IgD-negative memory B cell (primary cell): Measurements from ENCODE around the gene ATP13A2. TPM values are rescaled to one million over a fixed set of nuclear protein-coding genes. Genes with fewer than 3 reads are reported as not detected.
A peak's percentile ranks its signal among the peaks of the same experiment; 100 is the strongest.

Experiments used
- H3K27ac Mint-ChIP-seq, 3 donors: one replicate each; pipeline ENCODE4 v1.8.0; 2020 to 2022; ENCODE audit warnings: mild to moderate bottlenecking in 3 of 3, mixed read lengths in 3 of 3, moderate library complexity in 1 of 3
- H3K27me3 Mint-ChIP-seq: one replicate; pipeline ENCODE4 v1.8.0; 2021; ENCODE audit warnings: mixed read lengths
- H3K36me3 Mint-ChIP-seq: one replicate; pipeline ENCODE4 v1.8.0; 2020; ENCODE audit warnings: mild to moderate bottlenecking, mixed read lengths
- H3K4me1 Mint-ChIP-seq, 3 donors: one replicate each; pipeline ENCODE4 v1.8.0; 2020 to 2022; ENCODE audit warnings: mixed read lengths in 3 of 3, mild to moderate bottlenecking in 1 of 3
- H3K4me3 Mint-ChIP-seq, 4 donors: one replicate each; pipeline ENCODE4 v1.8.0; 2020 to 2022; ENCODE audit warnings: mild to moderate bottlenecking in 4 of 4, mixed read lengths in 4 of 4, moderate library complexity in 3 of 4
- H3K9me3 Mint-ChIP-seq, 3 donors: one replicate each; pipeline ENCODE4 v1.8.0; 2020 to 2021; ENCODE audit warnings: mixed read lengths in 3 of 3, mild to moderate bottlenecking in 1 of 3
- polyA plus RNA-seq: library from polyadenylated mRNA; unstranded; fragments of 300-500 nt; fragmentation: Illumina TruSeq; gene quantifications from one replicate; pipeline ENCODE4 v1.2.3, GENCODE V29; 2021

The ATP13A2 gene
- polyA plus RNA-seq, 1 donor from 2014 or later, result 28.3 TPM

- no peaks in the 10 kb centered on the region for H3K9me3 Mint-ChIP-seq
These were observed 9.8 kb downstream of the ATP13A2 start for GRCh38 chr1:17001760-17002523.

GRCh38 chr1:16999863-17000262, 11.9 kb downstream of the ATP13A2 start:
- H3K36me3 Mint-ChIP-seq, result peaks cover 7% of the 10 kb centered on the region
- no peaks in the 10 kb centered on the region for H3K9me3 Mint-ChIP-seq
- no peak overlapping the region for H3K4me3 Mint-ChIP-seq
- H3K27me3 Mint-ChIP-seq, result no peaks in the 10 kb centered on the region
- H3K27ac Mint-ChIP-seq, result peak overlapping the region in 1 of 3 donors; percentile 55
- no peaks in the 10 kb centered on the region for H3K4me1 Mint-ChIP-seq

More at GRCh38 chr1:17001760-17002523, 9.8 kb downstream of the ATP13A2 start:
- no peak overlapping the region for H3K4me3 Mint-ChIP-seq
- no peak overlapping the region for H3K27ac Mint-ChIP-seq
- H3K4me1 Mint-ChIP-seq, result no peaks in the 10 kb centered on the region
- peaks cover 7% of the 10 kb centered on the region for H3K36me3 Mint-ChIP-seq
- H3K27me3 Mint-ChIP-seq, result no peaks in the 10 kb centered on the region

- Mint-ChIP-seq H3K9me3 (no peaks in the 10 kb centered on the region), H3K27ac (no peak overlapping the region), H3K4me3 (no peak overlapping the region), H3K27me3 (no peaks in the 10 kb centered on the region), H3K36me3 (peaks cover 3% of the 10 kb centered on the region), H3K4me1 (no peaks in the 10 kb centered on the region)
These were observed 13.1 kb downstream of the ATP13A2 start for GRCh38 chr1:16998589-16998988.

GRCh38 chr1:16996845-16997244, 14.9 kb downstream of the ATP13A2 start:
- Mint-ChIP-seq H3K4me1 (no peaks in the 10 kb centered on the region), H3K4me3 (no peak overlapping the region), H3K36me3 (peaks cover 3% of the 10 kb centered on the region), H3K27ac (no peak overlapping the region), H3K27me3 (no peaks in the 10 kb centered on the region), H3K9me3 (no peaks in the 10 kb centered on the region)

- Mint-ChIP-seq H3K4me1 (no peaks in the 10 kb centered on the region), H3K4me3 (no peak overlapping the region), H3K9me3 (no peaks in the 10 kb centered on the region), H3K27ac (no peak overlapping the region), H3K36me3 (peaks cover 5% of the 10 kb centered on the region), H3K27me3 (no peaks in the 10 kb centered on the region)
These were observed 18.1 kb downstream of the ATP13A2 start for GRCh38 chr1:16993521-16994038.

- Mint-ChIP-seq H3K27me3 (no peaks in the 10 kb centered on the region), H3K27ac (no peak overlapping the region), H3K9me3 (no peaks in the 10 kb centered on the region), H3K4me1 (no peaks in the 10 kb centered on the region), H3K36me3 (peaks cover 5% of the 10 kb centered on the region), H3K4me3 (no peak overlapping the region)
These were observed 19.1 kb downstream of the ATP13A2 start for GRCh38 chr1:16992675-16993074.

GRCh38 chr1:16992102-16992501, 19.6 kb downstream of the ATP13A2 start:
- Mint-ChIP-seq H3K9me3 (no peaks in the 10 kb centered on the region), H3K4me1 (no peaks in the 10 kb centered on the region), H3K36me3 (peaks cover 5% of the 10 kb centered on the region), H3K4me3 (no peak overlapping the region), H3K27me3 (no peaks in the 10 kb centered on the region), H3K27ac (no peak overlapping the region)

GRCh38 chr1:16991571-16991970, 20.2 kb downstream of the ATP13A2 start:
- no peak overlapping the region for H3K4me3 Mint-ChIP-seq
- H3K27ac Mint-ChIP-seq, result no peak overlapping the region
- H3K4me1 Mint-ChIP-seq, result no peaks in the 10 kb centered on the region
- H3K9me3 Mint-ChIP-seq, result no peaks in the 10 kb centered on the region
- peaks cover 5% of the 10 kb centered on the region for H3K36me3 Mint-ChIP-seq
- no peaks in the 10 kb centered on the region for H3K27me3 Mint-ChIP-seq

- H3K4me3 Mint-ChIP-seq, result no peak overlapping the region
- H3K27me3 Mint-ChIP-seq, result no peaks in the 10 kb centered on the region
- no peaks in the 10 kb centered on the region for H3K9me3 Mint-ChIP-seq
- peaks cover 5% of the 10 kb centered on the region for H3K36me3 Mint-ChIP-seq
- H3K4me1 Mint-ChIP-seq, result no peaks in the 10 kb centered on the region
- peak overlapping the region in 1 of 3 donors; percentile 4 for H3K27ac Mint-ChIP-seq
These were observed 21.9 kb downstream of the ATP13A2 start for GRCh38 chr1:16989676-16990391.

- Mint-ChIP-seq H3K27me3 (peaks cover 3% of the 10 kb centered on the region), H3K4me3 (no peak overlapping the region), H3K4me1 (no peaks in the 10 kb centered on the region), H3K9me3 (no peaks in the 10 kb centered on the region), H3K27ac (no peak overlapping the region), H3K36me3 (peaks cover 6% of the 10 kb centered on the region)
These were observed 23.5 kb downstream of the ATP13A2 start for GRCh38 chr1:16988210-16988609.

GRCh38 chr1:16986962-16987361, 24.8 kb downstream of the ATP13A2 start:
- H3K4me1 Mint-ChIP-seq, result no peaks in the 10 kb centered on the region
- peaks cover 7% of the 10 kb centered on the region for H3K36me3 Mint-ChIP-seq
- no peak overlapping the region for H3K27ac Mint-ChIP-seq
- H3K4me3 Mint-ChIP-seq, result no peak overlapping the region
- H3K9me3 Mint-ChIP-seq, result no peaks in the 10 kb centered on the region
- peaks cover 9% of the 10 kb centered on the region for H3K27me3 Mint-ChIP-seq

GRCh38 chr1:16986560-16986959, 25.2 kb downstream of the ATP13A2 start:
- peaks cover 7% of the 10 kb centered on the region for H3K36me3 Mint-ChIP-seq
- H3K4me3 Mint-ChIP-seq, result no peak overlapping the region
- H3K4me1 Mint-ChIP-seq, result no peaks in the 10 kb centered on the region
- no peaks in the 10 kb centered on the region for H3K9me3 Mint-ChIP-seq
- H3K27ac Mint-ChIP-seq, result no peak overlapping the region
- H3K27me3 Mint-ChIP-seq, result peaks cover 10% of the 10 kb centered on the region

GRCh38 chr1:16986113-16986512, 25.6 kb downstream of the ATP13A2 start:
- H3K27me3 Mint-ChIP-seq, result peaks cover 14% of the 10 kb centered on the region
- H3K9me3 Mint-ChIP-seq, result no peaks in the 10 kb centered on the region
- no peak overlapping the region for H3K27ac Mint-ChIP-seq
- peaks cover 4% of the 10 kb centered on the region for H3K36me3 Mint-ChIP-seq
- no peak overlapping the region for H3K4me3 Mint-ChIP-seq
- peaks cover 0 to 3% (median under 1%) of the 10 kb centered on the region in 3 donors for H3K4me1 Mint-ChIP-seq

GRCh38 chr1:16984717-16985116, 27.0 kb downstream of the ATP13A2 start:
- Mint-ChIP-seq H3K4me1 (peaks cover 0 to 6% (median 5%) of the 10 kb centered on the region in 3 donors), H3K4me3 (no peak overlapping the region), H3K36me3 (peaks cover 2% of the 10 kb centered on the region), H3K27me3 (peaks cover 20% of the 10 kb centered on the region), H3K27ac (no peak overlapping the region), H3K9me3 (no peaks in the 10 kb centered on the region)

GRCh38 chr1:16983649-16984048, 28.1 kb downstream of the ATP13A2 start:
- Mint-ChIP-seq H3K27me3 (peaks cover 20% of the 10 kb centered on the region), H3K4me3 (no peak overlapping the region), H3K36me3 (peaks cover 2% of the 10 kb centered on the region), H3K4me1 (peaks cover 0 to 6% (median 5%) of the 10 kb centered on the region in 3 donors), H3K9me3 (no peaks in the 10 kb centered on the region), H3K27ac (no peak overlapping the region)
